Lung (tissue), 12 donors: ENCODE results near the gene POU6F2. TPM values are rescaled to one million over a fixed set of nuclear protein-coding genes. Genes with fewer than 3 reads are reported as not detected.

Experiments used
- ATAC-seq: fragments of 200-7000 bp; cut with Tn5 transposase; one replicate; pipeline ENCODE4 v1.9.1; 2020; ENCODE audit warnings: moderate number of reproducible peaks; ENCODE audit not compliant: insufficient read depth, low FRiP score
- DNase-seq, 3 donors: peaks; one replicate each; pipeline ENCODE4 v3.0.0-alpha.2; 2013 to 2017
- H3K27ac ChIP-seq, 2 donors: one replicate each; pipeline ENCODE4 v1.5.1; 2013; ENCODE audit warnings: mild to moderate bottlenecking in 2 of 2, moderate library complexity in 2 of 2, control low read depth in 1 of 2, inconsistent platforms in 1 of 2, low read depth in 1 of 2, low read length in 1 of 2
- H3K27me3 ChIP-seq, 3 donors: one replicate each; pipeline ENCODE4 v1.5.1; 2013; ENCODE audit warnings: low read length in 2 of 3; ENCODE audit not compliant: control insufficient read depth in 3 of 3, insufficient read depth in 3 of 3
- H3K36me3 ChIP-seq, 4 donors: one replicate each; pipeline ENCODE4 v1.5.1; 2013; ENCODE audit warnings: low read length in 4 of 4, mild to moderate bottlenecking in 1 of 4, moderate library complexity in 1 of 4; ENCODE audit not compliant: control insufficient read depth in 4 of 4, insufficient read depth in 4 of 4
- H3K4me1 ChIP-seq, 5 donors: one replicate each; pipeline ENCODE4 v1.5.1; 2013; ENCODE audit warnings: low read length in 5 of 5, mild to moderate bottlenecking in 2 of 5, moderate library complexity in 1 of 5; ENCODE audit not compliant: control insufficient read depth in 5 of 5, insufficient read depth in 5 of 5
- H3K4me3 ChIP-seq: one replicate; pipeline ENCODE4 v1.5.1; 2013; ENCODE audit warnings: mild to moderate bottlenecking, control low read depth, moderate library complexity
- H3K9ac ChIP-seq, 2 donors: one replicate each; pipeline ENCODE4 v1.5.1; 2013; ENCODE audit warnings: low read length in 2 of 2, control low read depth in 1 of 2; ENCODE audit not compliant: insufficient read depth in 1 of 2
- H3K9me3 ChIP-seq, 4 donors: one replicate each; pipeline ENCODE4 v1.5.1; 2013; ENCODE audit warnings: low read length in 3 of 4, mild to moderate bottlenecking in 1 of 4, moderate library complexity in 1 of 4; ENCODE audit not compliant: control insufficient read depth in 4 of 4, insufficient read depth in 3 of 4
- WGBS, 2 donors: extraction: QIAGEN DNeasy Blood & Tissue Kit; methylation state at CpG; one replicate each; pipeline ENCODE4 v1.1.7; 2013; 5-methylcytosine and 5-hydroxymethylcytosine counted together
- polyA plus RNA-seq, 2 donors: library from polyadenylated mRNA; stranded (reverse); fragments of 200-250 nt; gene quantifications; one replicate each; pipeline ENCODE4 v1.2.1, GENCODE V29; 2013
- total RNA-seq, 2 donors: library from RNA; depleted of rRNA in 1 of 2; stranded (reverse); fragments of >200 nt in 1 of 2; gene quantifications; one replicate each; pipeline ENCODE4 v1.2.1, GENCODE V29; 2014 to 2021
- TF ChIP-seq, protein P1 (sequence below): IDR thresholded peaks from 2 replicates; pipeline ENCODE4 v1.5.1; 2012; ENCODE audit warnings: mild to moderate bottlenecking; ENCODE audit errors: control extremely low read depth, extremely low read depth
- donor health status: control.
- donor health status: control.
- donor health status: Bipolar disorder and iron deficiency.
- donor health status: healthy.
- donor health status: DM: yes; HTN: yes; CAD: no.

Gene POU6F2
- total and polyA plus RNA-seq, 4 donors = 0.08 to 0.18 TPM; not detected in 2

DNA sequence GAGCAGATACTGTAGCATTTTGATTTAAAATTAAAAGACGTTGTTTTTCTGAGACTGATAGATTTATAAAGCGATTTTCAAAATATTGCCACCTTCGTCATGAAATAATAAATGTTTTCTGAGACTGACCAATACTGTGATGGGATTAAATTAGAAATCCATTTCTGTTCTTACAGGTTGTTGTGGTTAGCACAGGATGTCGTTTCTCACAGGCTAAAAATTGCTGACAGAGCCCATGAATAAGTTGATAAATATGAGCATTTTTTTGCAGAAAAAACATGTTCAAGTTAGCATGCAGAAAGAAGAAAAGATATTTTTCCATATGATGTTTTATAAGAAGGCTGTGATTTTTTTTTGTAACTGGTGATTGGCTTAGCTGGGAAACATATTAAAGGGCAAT is 66.8 kb downstream of the POU6F2 start:
- ATAC-seq (no peak), DNase-seq (no peak)
- no peaks in the 10 kb centered on the region for H3K9me3 ChIP-seq
- no peaks in the 10 kb centered on the region for H3K4me1 ChIP-seq
- TF ChIP-seq, protein P1, sequence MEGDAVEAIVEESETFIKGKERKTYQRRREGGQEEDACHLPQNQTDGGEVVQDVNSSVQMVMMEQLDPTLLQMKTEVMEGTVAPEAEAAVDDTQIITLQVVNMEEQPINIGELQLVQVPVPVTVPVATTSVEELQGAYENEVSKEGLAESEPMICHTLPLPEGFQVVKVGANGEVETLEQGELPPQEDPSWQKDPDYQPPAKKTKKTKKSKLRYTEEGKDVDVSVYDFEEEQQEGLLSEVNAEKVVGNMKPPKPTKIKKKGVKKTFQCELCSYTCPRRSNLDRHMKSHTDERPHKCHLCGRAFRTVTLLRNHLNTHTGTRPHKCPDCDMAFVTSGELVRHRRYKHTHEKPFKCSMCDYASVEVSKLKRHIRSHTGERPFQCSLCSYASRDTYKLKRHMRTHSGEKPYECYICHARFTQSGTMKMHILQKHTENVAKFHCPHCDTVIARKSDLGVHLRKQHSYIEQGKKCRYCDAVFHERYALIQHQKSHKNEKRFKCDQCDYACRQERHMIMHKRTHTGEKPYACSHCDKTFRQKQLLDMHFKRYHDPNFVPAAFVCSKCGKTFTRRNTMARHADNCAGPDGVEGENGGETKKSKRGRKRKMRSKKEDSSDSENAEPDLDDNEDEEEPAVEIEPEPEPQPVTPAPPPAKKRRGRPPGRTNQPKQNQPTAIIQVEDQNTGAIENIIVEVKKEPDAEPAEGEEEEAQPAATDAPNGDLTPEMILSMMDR = no peak
- no peaks in the 10 kb centered on the region for H3K36me3 ChIP-seq
- H3K9ac ChIP-seq = no peak overlapping the region
- H3K27me3 ChIP-seq = no peaks in the 10 kb centered on the region
- WGBS, 2 donors = 47 to 64% methylated on average over 4 of the region's 4 CpGs
- no peak overlapping the region for H3K4me3 ChIP-seq
- no peak overlapping the region for H3K27ac ChIP-seq

DNA sequence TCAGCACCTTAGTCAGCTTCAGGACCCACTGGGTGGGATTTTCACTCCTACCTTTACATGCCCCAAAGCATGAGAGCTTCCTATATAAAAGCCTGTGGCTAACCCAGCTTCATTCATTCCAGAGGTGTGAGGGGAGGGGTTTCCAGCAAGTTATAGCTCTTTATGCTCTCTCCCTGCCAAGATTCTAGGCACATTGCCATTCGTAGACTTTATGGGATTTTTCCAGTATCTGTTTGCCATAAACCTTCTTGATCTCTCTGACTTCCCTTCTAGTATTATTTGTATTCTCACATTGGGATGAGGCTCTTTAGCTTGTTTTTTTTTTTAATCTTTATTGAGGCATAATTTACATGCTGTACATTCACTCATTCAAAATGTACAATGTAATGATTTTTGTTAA is 67.5 kb downstream of the POU6F2 start:
- WGBS, 2 donors = 43 to 86% methylated on average over 1 of the region's 1 CpG
- TF ChIP-seq, protein P1 = no peak
- Histone ChIP-seq H3K36me3 (no peaks in the 10 kb centered on the region), H3K4me3 (no peak overlapping the region), H3K27ac (no peak overlapping the region), H3K4me1 (no peaks in the 10 kb centered on the region), H3K9ac (no peak overlapping the region), H3K27me3 (no peaks in the 10 kb centered on the region), H3K9me3 (no peaks in the 10 kb centered on the region)
- DNase-seq (peak in 1 of 3 donors; percentile 28), ATAC-seq (no peak)

DNA sequence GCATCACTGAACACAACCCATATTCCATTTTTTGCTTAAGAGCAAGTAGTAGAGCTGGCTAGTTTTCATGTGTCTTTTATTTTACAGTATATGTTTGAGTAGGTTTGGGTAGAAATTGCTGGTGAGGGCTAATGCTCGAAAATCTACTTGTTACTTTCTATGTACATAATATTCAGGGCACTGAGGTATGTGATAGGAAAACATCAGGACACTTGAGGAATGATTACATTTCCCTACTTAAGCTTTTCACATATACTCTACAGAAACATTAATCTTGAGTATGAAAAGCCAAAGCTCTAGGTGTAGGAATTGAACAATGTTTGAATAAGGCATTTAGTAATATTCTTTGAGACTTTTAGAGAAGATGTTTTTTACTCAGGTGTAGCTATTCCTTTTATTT is 73.6 kb downstream of the POU6F2 start:
- H3K9ac ChIP-seq = no peak overlapping the region
- no peaks in the 10 kb centered on the region for H3K9me3 ChIP-seq
- DNase-seq (peak in 2 of 3 donors; percentile 45 to 73), ATAC-seq (peak; percentile 34)
- no peaks in the 10 kb centered on the region for H3K36me3 ChIP-seq
- H3K4me3 ChIP-seq = no peak overlapping the region
- WGBS, 2 donors = 66 to 75% methylated on average over 1 of the region's 1 CpG
- TF ChIP-seq, protein P1 = no peak
- no peak overlapping the region for H3K27ac ChIP-seq
- peaks cover 0 to 4% (median 0%) of the 10 kb centered on the region in 5 donors for H3K4me1 ChIP-seq
- H3K27me3 ChIP-seq = no peaks in the 10 kb centered on the region

- Histone ChIP-seq H3K27me3 (no peaks in the 10 kb centered on the region), H3K4me3 (no peak overlapping the region), H3K9ac (no peak overlapping the region), H3K27ac (no peak overlapping the region), H3K36me3 (no peaks in the 10 kb centered on the region), H3K9me3 (no peaks in the 10 kb centered on the region), H3K4me1 (peaks cover 0 to 4% (median 0%) of the 10 kb centered on the region in 5 donors)
- DNase-seq (no peak), ATAC-seq (no peak)
- 75 to 81% methylated on average over 4 of the region's 4 CpGs for WGBS, 2 donors
- TF ChIP-seq, protein P1 = no peak
Observed at GRCh38 chr7:39051707-39052106, 74.0 kb downstream of the POU6F2 start.
